OCI-LY7 (cell line): ENCODE results near the gene SPR.

Experiments used
- CTCF ChIP-seq: fragments of 200-600 bp; sonication (generic); conservative IDR thresholded peaks from 2 replicates; pipeline ENCODE4 v1.5.1; 2014; ENCODE audit warnings: mild to moderate bottlenecking, antibody characterized with exemption, low read length, moderate library complexity, mixed read lengths
- EZH2phosphoT487 ChIP-seq: fragments of 200-600 bp; sonication (generic); IDR thresholded peaks from 2 replicates; pipeline ENCODE4 v1.6.1; 2018; ENCODE audit warnings: low read depth, borderline replicate concordance, mild to moderate bottlenecking, mixed run types, antibody characterized with exemption, low read length, moderate library complexity, mixed read lengths

GRCh38 chr2:72859831-72860262, 27.4 kb upstream of the SPR start:
- TF ChIP-seq CTCF (peak; percentile 80), EZH2phosphoT487 (no peak)
